ENCODE measurements around the gene NCSTN. TPM values are rescaled to one million over a fixed set of nuclear protein-coding genes. Genes with fewer than 3 reads are reported as not detected.

The NCSTN gene
- total and polyA plus RNA-seq, 9 of the 15 experiments (the other 6 are each of a cell fraction or from before 2014, with no cell fraction given) = 21.3 to 91.1 (median 57.9) TPM

- intact Hi-C loops (cut with micrococcal nuclease) (loop anchor here (5.0 kb wide), 2 partner anchors 87 to 112 kb away; partner anchors contain the start of genes DCAF8 and PEX19), in situ Hi-C loops (cut with MboI) (loop anchor here (10.0 kb wide), 1 partner anchor 270 kb away; no protein-coding TSS in a partner anchor)
- ATAC-seq = peak; percentile 51
- Histone ChIP-seq H3K27ac (ENCODE audit: extremely low read depth, low read depth, low read length) (no peak overlapping the region; the same call in 2 of the 3 replicates), H2AFZ (ENCODE audit: low read depth, low read length) (peak overlapping the region; percentile 75; the same call in 1 of the 2 replicates), H3K9me1 (ENCODE audit: control insufficient read depth, insufficient read depth, low read length) (no peaks in the 10 kb centered on the region), H3K79me2 (ENCODE audit: control insufficient read depth, insufficient read depth, low read length) (no peaks in the 10 kb centered on the region), H3K27me3 (ENCODE audit: control insufficient read depth in 2 of 2, insufficient read depth in 2 of 2, low read length in 2 of 2) (no peaks in the 10 kb centered on the region; a peak in 1 of 5 replicates), H3K4me2 (ENCODE audit: insufficient read depth, low read length) (no peak overlapping the region), H4K20me1 (replicated peaks; ENCODE audit: control insufficient read depth, insufficient read depth, low read length) (no peaks in the 10 kb centered on the region), H3K9me3 (replicated peaks; ENCODE audit: control insufficient read depth, insufficient read depth, low read depth, low read length) (no peaks in the 10 kb centered on the region), H3K36me3 (ENCODE audit: control insufficient read depth, insufficient read depth, low read length) (no peaks in the 10 kb centered on the region), H3K9ac (ENCODE audit: insufficient read depth in 1 of 2, low read depth in 2 of 2, low read length in 2 of 2) (peak overlapping the region in 1 of 2 experiments; percentile 56; a peak in 1 of 4 replicates), H3K4me3 (no peak overlapping the region), H3K4me1 (replicated peaks in 1 of 2; ENCODE audit: control insufficient read depth in 2 of 2, insufficient read depth in 2 of 2, low read length in 2 of 2) (peaks cover 20 to 22% of the 10 kb centered on the region in 2 experiments)
- no peak for FAIRE-seq
- ChIA-PET CTCF (ENCODE audit: low intra/inter-chr PET ratio) (no interaction called here), POLR2A (interaction anchor here (0.6 to 5.7 kb wide), 10 partner anchors 8 to 179 kb away, joined by 3 to 37 read pairs (median 3); partner anchors contain the start of gene NHLH1)
- DNase-seq (ENCODE audit: extremely low read depth in 1 of 4, low spot score in 3 of 4) = no peak
- BruUV-seq (replicated peaks) = no TSS peak
- WGBS (ENCODE audit: insufficient coverage, low coverage, missing lambda C conversion rate) = 52% methylated on average over 6 of the region's 6 CpGs
- TF ChIP-seq TFAP4 (CRISPR knock-in tag; IDR thresholded peaks at IDR 0.05; ENCODE audit: borderline replicate concordance) (peak; percentile 38; the same call in 1 of the 2 replicates), ZNF263 (CRISPR knock-in tag; IDR thresholded peaks at IDR 0.05; ENCODE audit: borderline replicate concordance) (peak; percentile 35; the same call in 1 of the 2 replicates), BCOR (IDR thresholded peaks at IDR 0.05) (no peak), RBFOX2 (IDR thresholded peaks at IDR 0.05; ENCODE audit: low read depth, low read length) (no peak), VEZF1 (CRISPR knock-in tag; IDR thresholded peaks at IDR 0.05) (0 out of 2 replicates have a peak, but pooled peaks have one; percentile 16)
Measured at GRCh38 chr1:160374306-160375110, 31.3 kb downstream of the NCSTN start.
